ENCODE results near the gene BEGAIN. TPM values are rescaled to one million over a fixed set of nuclear protein-coding genes. Genes with fewer than 3 reads are reported as not detected.

The BEGAIN gene
- total and polyA plus RNA-seq, 8 donors, result 0.31 to 1.1 (median 0.83) TPM; not detected in 4

DNA sequence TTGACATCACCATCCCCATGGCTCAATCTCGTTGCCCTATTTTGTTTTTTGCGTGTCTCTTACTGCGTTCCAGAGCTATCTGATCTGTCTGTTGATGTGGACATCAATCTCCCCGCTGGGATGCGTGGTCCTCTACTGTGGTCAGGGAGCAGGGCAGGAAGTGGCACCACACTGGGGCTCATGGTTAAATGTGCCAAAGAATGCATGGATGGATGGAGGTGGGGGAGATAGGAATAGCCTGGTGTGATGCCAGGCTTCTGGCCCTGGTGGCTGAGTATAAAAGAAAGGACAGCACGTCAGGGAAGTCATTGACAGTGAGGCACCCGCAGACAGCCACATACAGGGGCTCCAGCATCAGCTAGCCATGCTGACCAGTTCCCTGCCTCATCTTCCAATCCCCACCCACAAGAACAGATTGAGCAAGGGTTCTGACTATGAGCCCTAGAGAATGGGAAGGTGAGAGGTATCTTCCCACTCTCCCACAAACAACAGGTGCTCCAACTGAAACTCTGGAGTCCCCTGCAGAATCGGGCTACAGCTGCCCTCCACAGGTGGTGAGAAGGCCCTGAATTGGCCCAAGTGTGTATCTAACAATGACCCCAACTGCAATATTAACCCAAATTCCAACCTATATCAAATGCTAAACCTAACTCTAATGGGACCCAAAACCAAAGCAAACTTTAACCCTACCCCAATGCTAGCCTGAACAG, 2.7 kb upstream of the BEGAIN start:
- no peaks in the 10 kb centered on the region for H3K9me3 ChIP-seq
- WGBS, 5 donors, result 75 to 81% (median 79%) methylated on average over 8 of the region's 8 CpGs
- peaks cover 4 to 92% (median 36%) of the 10 kb centered on the region in 3 donors for H3K27me3 ChIP-seq
- TF ChIP-seq EP300 (IDR thresholded peaks at IDR 0.05) (no peak), POLR2AphosphoS5 (IDR thresholded peaks at IDR 0.05) (no peak), POLR2A (IDR thresholded peaks at IDR 0.05) (no peak)
- TF ChIP-seq, protein P1, sequence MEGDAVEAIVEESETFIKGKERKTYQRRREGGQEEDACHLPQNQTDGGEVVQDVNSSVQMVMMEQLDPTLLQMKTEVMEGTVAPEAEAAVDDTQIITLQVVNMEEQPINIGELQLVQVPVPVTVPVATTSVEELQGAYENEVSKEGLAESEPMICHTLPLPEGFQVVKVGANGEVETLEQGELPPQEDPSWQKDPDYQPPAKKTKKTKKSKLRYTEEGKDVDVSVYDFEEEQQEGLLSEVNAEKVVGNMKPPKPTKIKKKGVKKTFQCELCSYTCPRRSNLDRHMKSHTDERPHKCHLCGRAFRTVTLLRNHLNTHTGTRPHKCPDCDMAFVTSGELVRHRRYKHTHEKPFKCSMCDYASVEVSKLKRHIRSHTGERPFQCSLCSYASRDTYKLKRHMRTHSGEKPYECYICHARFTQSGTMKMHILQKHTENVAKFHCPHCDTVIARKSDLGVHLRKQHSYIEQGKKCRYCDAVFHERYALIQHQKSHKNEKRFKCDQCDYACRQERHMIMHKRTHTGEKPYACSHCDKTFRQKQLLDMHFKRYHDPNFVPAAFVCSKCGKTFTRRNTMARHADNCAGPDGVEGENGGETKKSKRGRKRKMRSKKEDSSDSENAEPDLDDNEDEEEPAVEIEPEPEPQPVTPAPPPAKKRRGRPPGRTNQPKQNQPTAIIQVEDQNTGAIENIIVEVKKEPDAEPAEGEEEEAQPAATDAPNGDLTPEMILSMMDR (IDR thresholded peaks at IDR 0.05), result no peak
- H3K27ac ChIP-seq, result no peak overlapping the region
- intact Hi-C loops (cut with DNase I; ENCODE audit: low total_unique reads), result no loop called here
- H3K36me3 ChIP-seq, result no peaks in the 10 kb centered on the region
- H3K4me3 ChIP-seq, result no peak overlapping the region
- peaks cover 6 to 17% (median 12%) of the 10 kb centered on the region in 4 donors for H3K4me1 ChIP-seq
- no peak for DNase-seq

GRCh38 chr14:100589071-100589759, 2.0 kb upstream of the BEGAIN start:
- intact Hi-C loops (cut with DNase I; ENCODE audit: low total_unique reads), result no loop called here
- H3K9me3 ChIP-seq, result no peaks in the 10 kb centered on the region
- WGBS, 5 donors, result 58 to 74% (median 59%) methylated on average over 6 to 13 of the region's 13 CpGs
- H3K27ac ChIP-seq, result no peak overlapping the region
- TF ChIP-seq POLR2AphosphoS5 (IDR thresholded peaks at IDR 0.05) (no peak), POLR2A (IDR thresholded peaks at IDR 0.05) (no peak), EP300 (IDR thresholded peaks at IDR 0.05) (no peak)
- TF ChIP-seq, protein P1 (IDR thresholded peaks at IDR 0.05), result no peak
- peak in 1 of 2 donors; percentile 30 for DNase-seq
- no peak overlapping the region for H3K4me3 ChIP-seq
- H3K27me3 ChIP-seq, result peaks cover 4 to 85% (median 36%) of the 10 kb centered on the region in 3 donors
- H3K4me1 ChIP-seq, result peaks cover 6 to 17% (median 12%) of the 10 kb centered on the region in 4 donors
- H3K36me3 ChIP-seq, result no peaks in the 10 kb centered on the region

GRCh38 chr14:100588671-100589070, 1.5 kb upstream of the BEGAIN start:
- peaks cover 6 to 17% (median 12%) of the 10 kb centered on the region in 4 donors for H3K4me1 ChIP-seq
- H3K4me3 ChIP-seq, result no peak overlapping the region
- DNase-seq, result no peak
- no peak overlapping the region for H3K27ac ChIP-seq
- intact Hi-C loops (cut with DNase I; ENCODE audit: low total_unique reads), result no loop called here
- WGBS, 5 donors, result 68 to 75% (median 69%) methylated on average over 6 to 10 of the region's 10 CpGs
- peaks cover 4 to 80% (median 36%) of the 10 kb centered on the region in 3 donors for H3K27me3 ChIP-seq
- no peaks in the 10 kb centered on the region for H3K36me3 ChIP-seq
- TF ChIP-seq EP300 (IDR thresholded peaks at IDR 0.05) (no peak), POLR2AphosphoS5 (IDR thresholded peaks at IDR 0.05) (no peak), POLR2A (IDR thresholded peaks at IDR 0.05) (no peak)
- TF ChIP-seq, protein P1 (IDR thresholded peaks at IDR 0.05), result no peak
- H3K9me3 ChIP-seq, result no peaks in the 10 kb centered on the region

GRCh38 chr14:100587763-100588411, 670 bp upstream of the BEGAIN start:
- TF ChIP-seq POLR2AphosphoS5 (IDR thresholded peaks at IDR 0.05) (no peak), EP300 (IDR thresholded peaks at IDR 0.05) (no peak), POLR2A (IDR thresholded peaks at IDR 0.05) (no peak)
- TF ChIP-seq, protein P1 (IDR thresholded peaks at IDR 0.05), result no peak
- no peak overlapping the region for H3K27ac ChIP-seq
- DNase-seq, result no peak
- WGBS, 5 donors, result 57 to 69% (median 61%) methylated on average over 11 to 15 of the region's 15 CpGs
- no peaks in the 10 kb centered on the region for H3K36me3 ChIP-seq
- H3K9me3 ChIP-seq, result no peaks in the 10 kb centered on the region
- intact Hi-C loops (cut with DNase I; ENCODE audit: low total_unique reads), result no loop called here
- peak overlapping the region in 1 of 4 donors; percentile 17 for H3K4me3 ChIP-seq
- H3K4me1 ChIP-seq, result peaks cover 6 to 17% (median 12%) of the 10 kb centered on the region in 4 donors
- H3K27me3 ChIP-seq, result peaks cover 4 to 72% (median 36%) of the 10 kb centered on the region in 3 donors
